Nucleus accumbens (tissue), 56 donors: Measurements from ENCODE around the gene DMBX1.

Experiments
- DNase-seq, 56 donors: peaks; one replicate each; lab custom pipeline; 2025; lab: John Stamatoyannopoulos, UW

The DMBX1 gene

GRCh38 chr1:46536527-46536926 is 46.9 kb downstream of the DMBX1 start:
- no peak for DNase-seq

GRCh38 chr1:46537651-46538050 is 48.0 kb downstream of the DMBX1 start:
- DNase-seq: no peak

GRCh38 chr1:46538147-46538546 is 48.5 kb downstream of the DMBX1 start:
- DNase-seq: no peak
